Sigmoid colon (tissue), 7 donors: ENCODE results near the gene TUNAR. TPM values are rescaled to one million over a fixed set of nuclear protein-coding genes. Genes with fewer than 3 reads are reported as not detected.

Source experiments
- DNase-seq: peaks from one replicate; pipeline ENCODE4 v3.0.0-alpha.2; 2019
- H3K27ac ChIP-seq, 4 donors: fragments of 200-600 bp; sonication (generic); one replicate each; pipeline ENCODE4 v1.5.1; 2016 to 2019; ENCODE audit warnings: mild to moderate bottlenecking in 1 of 4
- H3K27me3 ChIP-seq, 3 donors: fragments of 200-600 bp; sonication (generic); one replicate each; pipeline ENCODE4 v1.5.1; 2019; ENCODE audit warnings: mild to moderate bottlenecking in 1 of 3
- H3K36me3 ChIP-seq, 4 donors: fragments of 200-600 bp; sonication (generic); one replicate each; pipeline ENCODE4 v1.5.1; 2016 to 2019
- H3K4me1 ChIP-seq, 4 donors: fragments of 200-600 bp; sonication (generic); one replicate each; pipeline ENCODE4 v1.5.1; 2017 to 2019
- H3K4me3 ChIP-seq, 4 donors: fragments of 200-600 bp; sonication (generic); one replicate each; pipeline ENCODE4 v1.5.1; 2017 to 2019; ENCODE audit warnings: mild to moderate bottlenecking in 2 of 4, moderate library complexity in 1 of 4
- H3K9me3 ChIP-seq, 4 donors: fragments of 200-600 bp in 3 of 4; sonication (generic) in 3 of 4; one replicate each; pipeline versions ENCODE4 v1.5.1 to v1.6.1; 2013 to 2019
- CTCF ChIP-seq, 4 experiments: fragments of 450-650 bp in 3 of 4; fragments of 200-600 bp in 1 of 4; IDR thresholded peaks; one replicate each; pipeline ENCODE4 v1.5.1; 2016 to 2019; ENCODE audit warnings: antibody characterized with exemption in 4 of 4, mild to moderate bottlenecking in 3 of 4, moderate library complexity in 2 of 4
- EP300 ChIP-seq, 4 donors: sonication (generic); formaldehyde crosslinking; IDR thresholded peaks; one replicate each; pipeline ENCODE4 v1.6.1; 2017; ENCODE audit warnings: antibody characterized with exemption in 4 of 4
- POLR2A ChIP-seq, 2 donors: fragments of 450-650 bp; IDR thresholded peaks; one replicate each; pipeline ENCODE4 v1.6.1; 2016; ENCODE audit warnings: antibody characterized with exemption in 2 of 2, mild to moderate bottlenecking in 2 of 2, moderate library complexity in 2 of 2
- POLR2AphosphoS5 ChIP-seq, 4 donors: sonication (generic); formaldehyde crosslinking; IDR thresholded peaks; one replicate each; pipeline ENCODE4 v1.6.1; 2017; ENCODE audit warnings: antibody characterized with exemption in 4 of 4
- WGBS, 2 donors: extraction: QIAGEN DNeasy Blood & Tissue Kit; methylation state at CpG; one replicate each; pipeline ENCODE4 v1.1.7; 2013; 5-methylcytosine and 5-hydroxymethylcytosine counted together
- intact Hi-C: fragments of 100-400 bp; cut with DNase I; formaldehyde crosslinking; loops from one replicate; pipeline ENCODE4 v1.15.1; 2023
- polyA plus RNA-seq, 3 donors: library from polyadenylated mRNA; stranded (reverse); fragments of 200-250 nt; gene quantifications; one replicate each; pipeline ENCODE4 v1.2.3, GENCODE V29; 2013
- total RNA-seq, 4 donors: library from RNA; depleted of rRNA; stranded (reverse); fragments of >200 nt; gene quantifications; one replicate each; pipeline ENCODE4 v1.1.0, GENCODE V29; 2016
- donor health status: healthy with polysubstance abuse.
- donor health status: Bipolar disorder and iron deficiency.
- donor health status: healthy.

TUNAR gene
- total and polyA plus RNA-seq, 7 donors: 0.12 TPM; not detected in 6

- Histone ChIP-seq H3K36me3 (no peaks in the 10 kb centered on the region), H3K9me3 (no peaks in the 10 kb centered on the region), H3K4me3 (no peak overlapping the region), H3K27ac (no peak overlapping the region), H3K27me3 (peaks cover 0 to 3% (median 0%) of the 10 kb centered on the region in 3 donors), H3K4me1 (peaks cover 0 to 7% (median 0%) of the 10 kb centered on the region in 4 donors)
- no peak for DNase-seq
- TF ChIP-seq EP300 (IDR thresholded peaks at IDR 0.05) (no peak), POLR2A (IDR thresholded peaks at IDR 0.05) (no peak), CTCF (IDR thresholded peaks at IDR 0.05) (no peak)
- intact Hi-C loops: no loop called here
- 73 to 81% methylated on average over 3 of the region's 3 CpGs for WGBS, 2 donors
Measured at GRCh38 chr14:95891742-95892141, 15.1 kb downstream of the TUNAR start.

- intact Hi-C loops: no loop called here
- no peak for DNase-seq
- Histone ChIP-seq H3K27me3 (peaks cover 0 to 3% (median 0%) of the 10 kb centered on the region in 3 donors), H3K4me3 (no peak overlapping the region), H3K27ac (no peak overlapping the region), H3K4me1 (peaks cover 0 to 7% (median 0%) of the 10 kb centered on the region in 4 donors), H3K36me3 (no peaks in the 10 kb centered on the region), H3K9me3 (no peaks in the 10 kb centered on the region)
- 84 to 88% methylated on average over 11 of the region's 11 CpGs for WGBS, 2 donors
- no peak for TF ChIP-seq POLR2AphosphoS5 (IDR thresholded peaks at IDR 0.05)
- TF ChIP-seq POLR2A (IDR thresholded peaks at IDR 0.05): no peak
- no peak for TF ChIP-seq EP300 (IDR thresholded peaks at IDR 0.05)
- TF ChIP-seq CTCF (IDR thresholded peaks at IDR 0.05): no peak
Measured at GRCh38 chr14:95892142-95892541, 15.5 kb downstream of the TUNAR start.

DNA sequence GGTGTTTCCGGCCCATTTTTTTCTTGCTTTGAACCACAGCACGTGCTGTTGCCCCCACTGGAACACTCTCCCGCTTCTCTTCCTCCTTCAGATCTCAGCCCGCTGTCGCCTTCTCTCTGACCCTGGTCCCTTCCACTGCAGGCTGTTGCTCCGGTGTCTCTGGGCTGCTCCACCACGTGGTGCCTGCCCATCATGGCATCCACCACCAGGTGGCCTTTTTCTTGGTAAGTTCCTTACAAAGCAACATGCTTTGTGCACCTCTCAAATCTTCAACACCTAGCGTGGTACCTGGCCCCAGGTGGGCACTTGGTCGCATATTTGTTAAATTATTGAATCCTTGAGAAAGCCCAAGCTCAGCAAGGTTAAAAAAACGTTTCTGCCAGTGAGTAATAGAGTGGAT lies 19.1 kb downstream of the TUNAR start:
- Histone ChIP-seq H3K4me3 (no peak overlapping the region), H3K9me3 (no peaks in the 10 kb centered on the region), H3K27ac (no peak overlapping the region), H3K4me1 (peaks cover 0 to 7% (median 0%) of the 10 kb centered on the region in 4 donors), H3K27me3 (peaks cover 0 to 3% (median 0%) of the 10 kb centered on the region in 3 donors), H3K36me3 (no peaks in the 10 kb centered on the region)
- 46 to 48% methylated on average over 10 of the region's 10 CpGs for WGBS, 2 donors
- no peak for TF ChIP-seq EP300 (IDR thresholded peaks at IDR 0.05)
- no peak for TF ChIP-seq POLR2AphosphoS5 (IDR thresholded peaks at IDR 0.05)
- TF ChIP-seq CTCF (IDR thresholded peaks at IDR 0.05): no peak
- no peak for TF ChIP-seq POLR2A (IDR thresholded peaks at IDR 0.05)
- no peak for DNase-seq
- intact Hi-C loops: no loop called here

DNA sequence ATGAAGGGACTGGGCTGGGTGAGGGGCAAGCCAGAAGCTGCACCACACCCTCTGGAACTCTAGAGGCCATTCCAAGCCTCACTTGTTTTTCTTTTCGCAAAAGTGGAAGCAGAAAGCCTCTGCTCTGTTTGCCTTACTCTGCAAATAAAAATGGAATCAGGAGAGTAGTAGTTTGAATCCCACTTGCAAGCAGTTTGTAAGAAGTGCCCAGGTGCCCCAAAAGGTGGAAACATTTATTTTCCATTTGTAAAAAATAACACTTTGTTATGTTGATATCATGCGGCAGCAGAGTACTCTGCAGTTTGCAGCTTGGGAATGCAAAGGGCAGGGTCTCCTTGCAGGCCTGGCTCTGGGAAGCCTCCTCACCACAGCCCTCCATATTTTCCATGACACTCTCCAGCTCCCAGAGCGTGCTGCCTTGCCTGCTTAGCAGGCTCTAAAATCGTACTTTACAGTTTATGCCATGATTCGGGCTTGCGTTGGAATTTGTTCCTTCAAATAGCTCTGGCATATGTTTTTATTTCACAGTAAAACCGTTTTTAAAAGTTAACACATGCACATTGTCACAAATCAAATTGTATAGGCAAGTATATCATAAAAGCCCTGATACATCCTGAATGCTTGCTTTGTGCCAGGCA lies 20.0 kb downstream of the TUNAR start:
- Histone ChIP-seq H3K9me3 (no peaks in the 10 kb centered on the region), H3K4me1 (peaks cover 0 to 7% (median 0%) of the 10 kb centered on the region in 4 donors), H3K27ac (no peak overlapping the region), H3K27me3 (peaks cover 0 to 2% (median 0%) of the 10 kb centered on the region in 3 donors), H3K36me3 (no peaks in the 10 kb centered on the region), H3K4me3 (no peak overlapping the region)
- TF ChIP-seq POLR2A (IDR thresholded peaks at IDR 0.05) (no peak), EP300 (IDR thresholded peaks at IDR 0.05) (no peak), POLR2AphosphoS5 (IDR thresholded peaks at IDR 0.05) (no peak), CTCF (IDR thresholded peaks at IDR 0.05) (no peak)
- intact Hi-C loops: no loop called here
- DNase-seq: no peak
- 37 to 55% methylated on average over 7 of the region's 7 CpGs for WGBS, 2 donors

DNA sequence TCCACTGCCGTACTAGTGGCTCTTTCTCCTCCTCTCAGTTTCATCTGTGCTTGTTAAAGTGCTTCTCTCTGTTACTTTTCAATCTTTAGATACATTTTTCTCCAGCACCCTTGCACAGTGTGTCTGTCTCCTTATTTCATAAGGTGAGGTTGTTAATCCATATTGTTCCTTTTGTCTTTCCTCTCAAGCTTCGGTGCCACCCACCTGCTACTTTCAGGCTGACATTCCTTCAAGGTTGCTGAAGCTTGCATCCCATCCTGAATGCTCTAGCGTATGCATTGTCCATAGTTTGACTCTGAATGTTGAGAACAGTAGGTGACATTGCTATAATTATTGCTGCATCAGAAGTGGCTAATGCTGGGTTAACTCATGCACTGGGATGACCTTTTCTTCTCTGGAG lies 20.6 kb downstream of the TUNAR start:
- no peak overlapping the region for H3K27ac ChIP-seq
- no peak overlapping the region for H3K4me3 ChIP-seq
- intact Hi-C loops: no loop called here
- H3K36me3 ChIP-seq: no peaks in the 10 kb centered on the region
- no peak for DNase-seq
- 80 to 85% methylated on average over 3 of the region's 3 CpGs for WGBS, 2 donors
- no peaks in the 10 kb centered on the region for H3K27me3 ChIP-seq
- H3K4me1 ChIP-seq: peaks cover 0 to 7% (median 0%) of the 10 kb centered on the region in 4 donors
- H3K9me3 ChIP-seq: no peaks in the 10 kb centered on the region
- no peak for TF ChIP-seq EP300 (IDR thresholded peaks at IDR 0.05)
- no peak for TF ChIP-seq CTCF (IDR thresholded peaks at IDR 0.05)
- no peak for TF ChIP-seq POLR2AphosphoS5 (IDR thresholded peaks at IDR 0.05)
- no peak for TF ChIP-seq POLR2A (IDR thresholded peaks at IDR 0.05)
